ENCODE measurements around the gene PDE4D.

DNA sequence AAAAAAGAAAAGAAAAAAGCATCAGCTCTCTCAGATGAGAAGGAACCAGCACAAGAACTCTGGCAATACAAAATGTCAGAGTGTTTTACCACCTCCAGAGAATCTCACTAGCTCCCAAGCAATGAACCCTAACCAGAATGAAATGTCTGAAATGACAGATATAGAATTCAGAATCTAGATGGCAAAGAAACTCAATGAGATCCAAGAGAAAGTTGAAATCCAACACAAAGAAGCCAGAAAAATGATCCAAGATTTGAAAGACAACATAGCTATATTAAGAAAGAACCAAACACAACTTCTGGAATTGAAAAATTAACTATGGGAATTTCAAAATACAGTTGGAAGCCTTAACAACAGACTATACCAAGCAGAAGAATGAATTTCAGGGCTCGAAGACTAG lies 396.3 kb downstream of the PDE4D start:
- TF ChIP-seq POLR2A (IDR thresholded peaks at IDR 0.05; ENCODE audit: low read depth, low read length): no peak
- TF ChIP-seq POLR2AphosphoS5 (IDR thresholded peaks at IDR 0.05; ENCODE audit: low read depth, low read length): no peak
